ENCODE results near the gene CACNB3.

DNA sequence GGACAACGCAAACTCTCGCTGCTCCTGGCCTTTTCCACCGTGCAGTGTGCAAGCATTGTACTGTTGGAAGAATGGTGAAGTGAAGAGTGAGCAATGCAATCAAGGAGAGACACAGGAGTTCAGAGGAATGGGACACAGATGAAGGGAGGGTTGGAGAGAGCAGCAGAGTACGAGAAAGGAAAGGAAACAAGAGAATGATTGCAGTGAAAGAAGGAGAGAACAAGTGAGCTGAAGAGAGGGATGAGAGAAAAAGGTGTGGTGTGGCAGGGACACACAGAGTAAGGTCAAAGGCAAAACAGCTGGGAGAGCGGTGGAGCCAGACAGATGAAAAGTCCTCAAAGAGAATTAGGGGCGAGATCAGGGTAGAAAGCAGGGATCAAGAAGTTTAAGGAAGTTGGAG is 13.0 kb downstream of the CACNB3 start:
- TF ChIP-seq CTCF (IDR thresholded peaks at IDR 0.05) (no peak), POLR2AphosphoS5 (IDR thresholded peaks at IDR 0.05) (no peak)

All from prostate gland (tissue), 2 donors.